Hepatocyte (in vitro differentiated cells): Measurements from ENCODE around the gene ZBTB32.
"Not testable (repeated sequence)": the region's sequence is repeated elsewhere in the genome, so short reads cannot be mapped to it uniquely, and the experiment has no call there.

Experiments
- CTCF ChIP-seq: fragments of 200-600 bp; sonication (generic); IDR thresholded peaks from 2 replicates; pipeline ENCODE4 v1.5.1; 2016; ENCODE audit warnings: antibody characterized with exemption, mild to moderate bottlenecking; ENCODE audit not compliant: poor library complexity
- EZH2phosphoT487 ChIP-seq: fragments of 200-600 bp; sonication (generic); IDR thresholded peaks from one replicate; pipeline ENCODE4 v1.6.1; 2018; ENCODE audit warnings: antibody characterized with exemption, mild to moderate bottlenecking, low read depth, moderate library complexity; ENCODE audit not compliant: unreplicated experiment, severe bottlenecking

GRCh38 chr19:35724132-35724531 is 19.8 kb downstream of the ZBTB32 start:
- TF ChIP-seq CTCF, EZH2phosphoT487: not testable (repeated sequence)
